Heart right ventricle (tissue), 16 donors: ENCODE results near the gene RAD51B. TPM values are rescaled to one million over a fixed set of nuclear protein-coding genes. Genes with fewer than 3 reads are reported as not detected.

Experiments used
- ATAC-seq, 8 donors: fragments of 200-7000 bp; cut with Tn5 transposase; one replicate each; pipeline ENCODE4 v1.9.1; 2020; ENCODE audit warnings: mild to moderate bottlenecking in 8 of 8, moderate library complexity in 8 of 8, moderate number of reproducible peaks in 1 of 8
- DNase-seq, 2 donors: peaks; one replicate each; pipeline ENCODE4 v3.0.0-alpha.2; 2020
- H3K27ac ChIP-seq, 10 donors: fragments of 200-600 bp; sonication (generic) in 2 of 10; one replicate each; pipeline versions ENCODE4 v1.5.0 to v1.8.0; 2020 to 2022; ENCODE audit warnings: mild to moderate bottlenecking in 3 of 10
- H3K27me3 ChIP-seq, 7 donors: fragments of 200-600 bp; one replicate each; pipeline ENCODE4 v1.8.0; 2021 to 2022; ENCODE audit warnings: mild to moderate bottlenecking in 2 of 7
- H3K36me3 ChIP-seq, 9 donors: fragments of 200-600 bp; sonication (generic) in 1 of 9; one replicate each; pipeline versions ENCODE4 v1.5.0 to v1.8.0; 2020 to 2022; ENCODE audit warnings: mild to moderate bottlenecking in 2 of 9
- H3K4me1 ChIP-seq, 9 donors: fragments of 200-600 bp; sonication (generic) in 1 of 9; one replicate each; pipeline versions ENCODE4 v1.5.0 to v1.8.0; 2020 to 2022; ENCODE audit warnings: mild to moderate bottlenecking in 4 of 9
- H3K4me3 ChIP-seq, 10 donors: fragments of 200-600 bp; sonication (generic) in 2 of 10; one replicate each; pipeline versions ENCODE4 v1.5.0 to v1.8.0; 2020 to 2022; ENCODE audit warnings: mild to moderate bottlenecking in 7 of 10, moderate library complexity in 2 of 10
- H3K9me3 ChIP-seq, 11 donors: fragments of 200-600 bp in 10 of 11; sonication (generic) in 2 of 11; one replicate each; pipeline versions ENCODE4 v1.5.0 to v1.8.0; 2013 to 2022; ENCODE audit warnings: mild to moderate bottlenecking in 2 of 11, control low read depth in 1 of 11, moderate library complexity in 1 of 11
- WGBS, 2 donors: extraction: QIAGEN DNeasy Blood & Tissue Kit; methylation state at CpG; one replicate each; pipeline ENCODE4 v1.1.7; 2013; ENCODE audit warnings: inconsistent platforms in 1 of 2; 5-methylcytosine and 5-hydroxymethylcytosine counted together
- intact Hi-C, 10 donors: fragments of 100-400 bp; cut with DNase I; formaldehyde crosslinking; loops; one replicate each; pipeline versions ENCODE4 v1.11.1 to v1.14.2; 2022
- polyA plus RNA-seq, 2 donors: library from polyadenylated mRNA; stranded (reverse); fragments of 200-250 nt; gene quantifications; one replicate each; pipeline ENCODE4 v1.2.3, GENCODE V29; 2013
- total RNA-seq, 10 donors: library from RNA; stranded (reverse); fragmentation: NEBNext Ultra II Directional in 3 of 10; extraction: Animal tissue kit (Norgen Biotek cat#: 25700) in 3 of 10; gene quantifications; one replicate each; pipeline versions ENCODE4 v1.2.1 to v1.2.4, GENCODE V29; 2021 to 2023
- TF ChIP-seq, protein P1 (sequence below), 9 donors: fragments of 200-600 bp; sonication (generic) in 2 of 9; IDR thresholded peaks; one replicate each; pipeline versions ENCODE4 v1.5.0 to v1.8.0; 2021 to 2022; ENCODE audit warnings: antibody characterized with exemption in 9 of 9, mild to moderate bottlenecking in 5 of 9, moderate library complexity in 1 of 9
- donor health status: Arrhythmogenic right ventricular cardiomyopathy.
- donor health status: ischemic (EF 13 %, LVEDD 7.1; RV severe dilation, severe dysfunction).
- donor health status: healthy with polysubstance abuse.
- donor health status: DM: no; HTN: yes; CAD: no.
- donor health status: DM: no; HTN: no; CAD: no.
- donor health status: ischemic (EF 25% LVEDD 6.9; RV normal size, moderate dysfunction).
- donor health status: ischemic (EF 25% LVEDD 5.7; RV mildly dilated, moderate dysfunction).
- donor health status: healthy.
- donor health status: DM: yes; HTN: yes; CAD: no.
- donor health status: Ischemic cardiomyopathy.
- donor health status: ischemic (EF 35%, LVEDD 5.7; RV mildly dilated, moderate dysfunction).
- donor health status: nonischemic (EF 11% LVEDD 7.7; RV severe dilation, severe dysfunction).
- donor health status: DM: yes; HTN: yes; CAD: no.
- donor health status: PGD.
- donor health status: ischemic (EF 29% LVEDD 5.4; RV normal size, mild dysfunction).
- donor health status: nonischemic (EF 23%, LVEDD 6.1; RV moderate dilation, normal function).

RAD51B gene
- total and polyA plus RNA-seq, 12 donors = 0.88 to 8.6 (median 3.5) TPM

GRCh38 chr14:68162887-68163286, 343.3 kb downstream of the RAD51B start:
- Histone ChIP-seq H3K4me1 (peaks cover 0 to 14% (median 0%) of the 10 kb centered on the region in 9 donors), H3K27ac (no peak overlapping the region), H3K4me3 (no peak overlapping the region), H3K36me3 (no peaks in the 10 kb centered on the region), H3K27me3 (no peaks in the 10 kb centered on the region), H3K9me3 (no peaks in the 10 kb centered on the region)
- DNase-seq = no peak
- 85 to 89% methylated on average over 4 of the region's 4 CpGs for WGBS, 2 donors
- intact Hi-C loops = no loop called here
- TF ChIP-seq, protein P1, sequence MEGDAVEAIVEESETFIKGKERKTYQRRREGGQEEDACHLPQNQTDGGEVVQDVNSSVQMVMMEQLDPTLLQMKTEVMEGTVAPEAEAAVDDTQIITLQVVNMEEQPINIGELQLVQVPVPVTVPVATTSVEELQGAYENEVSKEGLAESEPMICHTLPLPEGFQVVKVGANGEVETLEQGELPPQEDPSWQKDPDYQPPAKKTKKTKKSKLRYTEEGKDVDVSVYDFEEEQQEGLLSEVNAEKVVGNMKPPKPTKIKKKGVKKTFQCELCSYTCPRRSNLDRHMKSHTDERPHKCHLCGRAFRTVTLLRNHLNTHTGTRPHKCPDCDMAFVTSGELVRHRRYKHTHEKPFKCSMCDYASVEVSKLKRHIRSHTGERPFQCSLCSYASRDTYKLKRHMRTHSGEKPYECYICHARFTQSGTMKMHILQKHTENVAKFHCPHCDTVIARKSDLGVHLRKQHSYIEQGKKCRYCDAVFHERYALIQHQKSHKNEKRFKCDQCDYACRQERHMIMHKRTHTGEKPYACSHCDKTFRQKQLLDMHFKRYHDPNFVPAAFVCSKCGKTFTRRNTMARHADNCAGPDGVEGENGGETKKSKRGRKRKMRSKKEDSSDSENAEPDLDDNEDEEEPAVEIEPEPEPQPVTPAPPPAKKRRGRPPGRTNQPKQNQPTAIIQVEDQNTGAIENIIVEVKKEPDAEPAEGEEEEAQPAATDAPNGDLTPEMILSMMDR (IDR thresholded peaks at IDR 0.05) = no peak
- no peak for ATAC-seq

- 70 to 82% methylated on average over 1 of the region's 1 CpG for WGBS, 2 donors
- DNase-seq (no peak), ATAC-seq (no peak)
- H3K4me3 ChIP-seq = no peak overlapping the region
- H3K4me1 ChIP-seq = peaks cover 0 to 5% (median 0%) of the 10 kb centered on the region in 9 donors
- no peaks in the 10 kb centered on the region for H3K36me3 ChIP-seq
- no peaks in the 10 kb centered on the region for H3K27me3 ChIP-seq
- H3K27ac ChIP-seq = peak overlapping the region in 5 of 10 donors; percentile 9 to 46 (median 19)
- H3K9me3 ChIP-seq = no peaks in the 10 kb centered on the region
- intact Hi-C loops = no loop called here
- TF ChIP-seq, protein P1 (IDR thresholded peaks at IDR 0.05) = no peak
These were observed 345.1 kb downstream of the RAD51B start for GRCh38 chr14:68164711-68165113.

DNA sequence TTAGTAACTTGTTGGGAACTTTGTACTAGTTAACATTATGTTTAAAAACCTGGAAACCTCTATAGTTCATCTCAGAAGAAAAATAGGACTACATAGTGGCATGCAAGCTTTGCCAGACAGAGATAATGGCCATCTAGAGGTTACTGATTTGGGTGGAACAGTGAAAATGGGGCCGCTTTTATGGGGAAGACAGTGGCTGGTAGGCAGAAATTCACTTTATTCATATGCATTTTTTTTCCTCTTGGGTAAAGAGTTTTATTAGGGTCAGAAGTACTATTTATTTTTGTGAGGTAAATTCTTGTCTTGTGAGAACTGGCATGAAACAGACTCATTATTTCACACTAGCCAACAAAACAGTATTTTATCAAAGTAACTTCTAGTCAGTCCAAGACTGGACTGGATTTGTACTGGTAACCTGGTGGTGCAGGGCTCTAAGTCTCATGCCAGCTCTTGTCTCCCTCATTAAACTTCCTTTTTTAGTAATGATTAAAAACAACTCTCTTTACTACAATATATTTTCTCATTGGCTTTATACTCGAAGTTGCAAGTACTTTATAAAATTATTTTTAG, 345.8 kb downstream of the RAD51B start:
- H3K36me3 ChIP-seq = no peaks in the 10 kb centered on the region
- intact Hi-C loops = no loop called here
- no peak for DNase-seq
- 79 to 87% methylated on average over 2 of the region's 2 CpGs for WGBS, 2 donors
- H3K4me3 ChIP-seq = no peak overlapping the region
- peaks cover 0 to 5% (median 0%) of the 10 kb centered on the region in 9 donors for H3K4me1 ChIP-seq
- no peaks in the 10 kb centered on the region for H3K9me3 ChIP-seq
- TF ChIP-seq, protein P1 (IDR thresholded peaks at IDR 0.05) = no peak
- H3K27me3 ChIP-seq = no peaks in the 10 kb centered on the region
- no peak for ATAC-seq
- H3K27ac ChIP-seq = peak overlapping the region in 5 of 10 donors; percentile 9 to 46 (median 19)

- Histone ChIP-seq H3K9me3 (no peaks in the 10 kb centered on the region), H3K27ac (no peak overlapping the region), H3K27me3 (no peaks in the 10 kb centered on the region), H3K4me1 (peaks cover 0 to 5% (median 0%) of the 10 kb centered on the region in 9 donors), H3K4me3 (no peak overlapping the region), H3K36me3 (no peaks in the 10 kb centered on the region)
- WGBS, 2 donors = 89% methylated on average over 3 of the region's 3 CpGs
- no peak for DNase-seq
- ATAC-seq = no peak
- intact Hi-C loops = no loop called here
- TF ChIP-seq, protein P1 (IDR thresholded peaks at IDR 0.05) = no peak
These were observed 347.3 kb downstream of the RAD51B start for GRCh38 chr14:68166731-68167382.
